ENCODE data around the gene RHBG. TPM values are rescaled to one million over a fixed set of nuclear protein-coding genes. Genes with fewer than 3 reads are reported as not detected.

The RHBG gene
- polyA plus RNA-seq, 1 experiment, result not detected

DNA sequence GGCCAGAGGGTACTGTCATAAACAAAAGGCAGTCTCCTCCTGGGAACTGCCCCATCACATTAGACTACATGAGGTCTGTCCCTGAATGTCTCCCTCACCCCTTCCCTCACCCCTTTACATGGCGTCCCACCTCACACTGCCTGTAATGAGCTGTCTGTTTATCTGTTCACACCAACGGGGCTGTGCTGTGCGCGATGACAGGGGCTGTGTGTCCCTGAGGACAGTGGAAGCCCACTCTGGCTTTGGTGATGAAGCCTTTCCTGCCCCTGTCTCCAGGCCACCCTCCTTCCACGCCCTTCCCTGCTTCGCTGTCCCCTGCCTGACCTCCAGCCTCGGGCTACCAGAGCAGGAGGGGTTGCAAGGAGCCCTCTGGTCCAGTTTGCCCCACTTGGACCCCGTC lies 22.7 kb downstream of the RHBG start:
- peaks cover 65% of the 10 kb centered on the region for H3K27me3 ChIP-seq (ENCODE audit: control insufficient read depth, insufficient read depth, low read length)
- no peak overlapping the region for H3K4me3 ChIP-seq (ENCODE audit: low read depth, low read length)
- no peak for DNase-seq (ENCODE audit: low read depth, low spot score)
- no peak overlapping the region for H3K27ac ChIP-seq (ENCODE audit: low read depth, low read length)
- ChIA-PET POLR2A (no interaction called here), CTCF (interaction anchor here (0.9 to 1.3 kb wide), 2 partner anchors 54 to 298 kb away, joined by 3 to 8 read pairs; no protein-coding TSS in a partner anchor)
- H3K9me3 ChIP-seq (ENCODE audit: control insufficient read depth, insufficient read depth, low read length), result no peaks in the 10 kb centered on the region; the same call in 1 of the 2 replicates
- no peak for TF ChIP-seq CTCF (IDR thresholded peaks at IDR 0.05; ENCODE audit: low read depth, low read length)

GRCh38 chr1:156392452-156392853 lies 23.4 kb downstream of the RHBG start:
- no peak overlapping the region for H3K27ac ChIP-seq (ENCODE audit: low read depth, low read length)
- ChIA-PET POLR2A (interaction anchor here (0.7 kb wide), 1 partner anchor 40 kb away, joined by 6 read pairs; no protein-coding TSS in a partner anchor), CTCF (interaction anchor here (0.9 to 1.3 kb wide), 2 partner anchors 53 to 297 kb away, joined by 3 to 8 read pairs; no protein-coding TSS in a partner anchor)
- peaks cover 61% of the 10 kb centered on the region for H3K27me3 ChIP-seq (ENCODE audit: control insufficient read depth, insufficient read depth, low read length)
- no peaks in the 10 kb centered on the region; the same call in 1 of the 2 replicates for H3K9me3 ChIP-seq (ENCODE audit: control insufficient read depth, insufficient read depth, low read length)
- no peak for TF ChIP-seq CTCF (IDR thresholded peaks at IDR 0.05; ENCODE audit: low read depth, low read length)
- no peak for DNase-seq (ENCODE audit: low read depth, low spot score)
- H3K4me3 ChIP-seq (ENCODE audit: low read depth, low read length), result no peak overlapping the region

GRCh38 chr1:156393095-156393494 lies 24.1 kb downstream of the RHBG start:
- TF ChIP-seq CTCF (IDR thresholded peaks at IDR 0.05; ENCODE audit: low read depth, low read length), result no peak
- no peak for DNase-seq (ENCODE audit: low read depth, low spot score)
- Histone ChIP-seq H3K27ac (ENCODE audit: low read depth, low read length) (no peak overlapping the region), H3K27me3 (ENCODE audit: control insufficient read depth, insufficient read depth, low read length) (peaks cover 54% of the 10 kb centered on the region), H3K4me3 (ENCODE audit: low read depth, low read length) (no peak overlapping the region), H3K9me3 (ENCODE audit: control insufficient read depth, insufficient read depth, low read length) (no peaks in the 10 kb centered on the region; the same call in 1 of the 2 replicates)
- POLR2A ChIA-PET, result no interaction called here
- CTCF ChIA-PET, result interaction anchor here (1.0 kb wide), 1 partner anchor 53 kb away, joined by 7 read pairs; no protein-coding TSS in a partner anchor

DNA sequence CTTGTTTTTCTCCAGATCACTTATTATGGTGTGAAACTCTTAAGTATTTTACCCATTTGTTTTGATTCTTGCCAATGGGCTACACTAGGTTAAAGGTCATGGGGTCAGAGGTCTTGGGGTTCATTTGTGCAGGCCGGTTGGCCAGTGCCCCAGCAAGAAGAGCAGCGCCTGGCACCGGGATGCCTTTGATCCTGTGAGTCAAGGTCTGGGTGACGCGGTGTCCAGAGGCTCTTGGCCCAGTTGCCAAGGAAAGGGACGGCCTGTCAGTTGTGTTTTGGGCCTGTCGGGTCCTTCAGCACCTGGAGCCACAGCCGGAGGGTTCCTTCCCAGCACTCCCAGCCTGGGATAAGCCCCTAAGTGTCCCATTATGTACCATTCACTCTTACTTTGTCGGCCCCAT lies 25.1 kb downstream of the RHBG start:
- TF ChIP-seq CTCF (IDR thresholded peaks at IDR 0.05; ENCODE audit: low read depth, low read length), result no peak
- Histone ChIP-seq H3K4me3 (ENCODE audit: low read depth, low read length) (no peak overlapping the region), H3K27me3 (ENCODE audit: control insufficient read depth, insufficient read depth, low read length) (peaks cover 46% of the 10 kb centered on the region), H3K9me3 (ENCODE audit: control insufficient read depth, insufficient read depth, low read length) (no peaks in the 10 kb centered on the region; the same call in 1 of the 2 replicates), H3K27ac (ENCODE audit: low read depth, low read length) (no peak overlapping the region)
- DNase-seq (ENCODE audit: low read depth, low spot score), result no peak
- POLR2A ChIA-PET, result no interaction called here
- CTCF ChIA-PET, result interaction anchor here (1.0 kb wide), 1 partner anchor 8 kb away, joined by 4 read pairs; no protein-coding TSS in a partner anchor

- no peaks in the 10 kb centered on the region; the same call in 1 of the 2 replicates for H3K9me3 ChIP-seq (ENCODE audit: control insufficient read depth, insufficient read depth, low read length)
- no peak overlapping the region for H3K4me3 ChIP-seq (ENCODE audit: low read depth, low read length)
- DNase-seq (ENCODE audit: low read depth, low spot score), result no peak
- no peak overlapping the region for H3K27ac ChIP-seq (ENCODE audit: low read depth, low read length)
- no peak for TF ChIP-seq CTCF (IDR thresholded peaks at IDR 0.05; ENCODE audit: low read depth, low read length)
- CTCF ChIA-PET, result interaction anchor here (1.0 to 1.6 kb wide), 2 partner anchors 8 to 9 kb away, joined by 4 to 15 read pairs; no protein-coding TSS in a partner anchor
- peaks cover 46% of the 10 kb centered on the region for H3K27me3 ChIP-seq (ENCODE audit: control insufficient read depth, insufficient read depth, low read length)
- POLR2A ChIA-PET, result no interaction called here
These were observed 25.9 kb downstream of the RHBG start for GRCh38 chr1:156394835-156395461.

Measured in AG04450 (cell line).